AG04449 (cell line): ENCODE measurements around the gene EIF5B.

Experiments
- CTCF ChIA-PET: fragments of 350-600 bp; formaldehyde crosslinking; extraction: SDS; loops from one replicate; lab custom pipeline; 2021; ENCODE audit warnings: antibody characterized with exemption; lab: Yijun Ruan, JAX
- POLR2A ChIA-PET: fragments of 400-600, 350-600 bp; formaldehyde crosslinking; extraction: SDS; loops from one replicate; lab custom pipeline; 2020; ENCODE audit warnings: antibody characterized with exemption, inconsistent platforms; lab: Yijun Ruan, JAX
- DNase-seq: peaks from one replicate; pipeline ENCODE4 v3.0.0-alpha.2; 2010; ENCODE audit warnings: low read depth, low spot score
- H3K4me3 ChIP-seq: 2 replicates; pipeline ENCODE4 v1.5.1; 2011; ENCODE audit warnings: low read depth, mild to moderate bottlenecking, control low read depth, low read length
- TF ChIP-seq, protein P1 (sequence below): IDR thresholded peaks from one replicate; pipeline ENCODE4 v1.5.1; 2011; ENCODE audit warnings: mild to moderate bottlenecking, moderate library complexity, low read length, control low read depth, inconsistent platforms; ENCODE audit not compliant: insufficient read depth; ENCODE audit errors: missing control alignments

Gene EIF5B

DNA sequence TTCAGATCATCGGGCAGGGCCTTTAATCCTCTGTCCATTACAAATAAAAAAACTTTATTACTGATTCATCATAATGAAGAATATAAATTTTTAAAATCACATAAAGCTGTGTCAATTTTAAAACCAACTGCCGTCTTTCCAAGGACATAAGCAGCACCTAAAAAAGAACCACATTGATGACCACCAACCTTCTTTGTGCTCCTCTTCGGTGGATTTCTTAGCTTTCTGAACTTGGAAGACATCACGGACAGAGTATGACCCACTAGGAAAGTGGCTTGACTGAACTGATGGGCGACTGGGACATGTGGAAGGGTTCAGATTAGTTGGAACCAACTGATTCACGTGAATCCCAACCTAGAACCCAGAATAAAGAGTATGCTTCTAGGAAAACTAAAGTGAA, 68.9 kb downstream of the EIF5B start:
- POLR2A ChIA-PET: no interaction called here
- no peak overlapping the region for H3K4me3 ChIP-seq
- DNase-seq: no peak
- CTCF ChIA-PET: no interaction called here
- TF ChIP-seq, protein P1, sequence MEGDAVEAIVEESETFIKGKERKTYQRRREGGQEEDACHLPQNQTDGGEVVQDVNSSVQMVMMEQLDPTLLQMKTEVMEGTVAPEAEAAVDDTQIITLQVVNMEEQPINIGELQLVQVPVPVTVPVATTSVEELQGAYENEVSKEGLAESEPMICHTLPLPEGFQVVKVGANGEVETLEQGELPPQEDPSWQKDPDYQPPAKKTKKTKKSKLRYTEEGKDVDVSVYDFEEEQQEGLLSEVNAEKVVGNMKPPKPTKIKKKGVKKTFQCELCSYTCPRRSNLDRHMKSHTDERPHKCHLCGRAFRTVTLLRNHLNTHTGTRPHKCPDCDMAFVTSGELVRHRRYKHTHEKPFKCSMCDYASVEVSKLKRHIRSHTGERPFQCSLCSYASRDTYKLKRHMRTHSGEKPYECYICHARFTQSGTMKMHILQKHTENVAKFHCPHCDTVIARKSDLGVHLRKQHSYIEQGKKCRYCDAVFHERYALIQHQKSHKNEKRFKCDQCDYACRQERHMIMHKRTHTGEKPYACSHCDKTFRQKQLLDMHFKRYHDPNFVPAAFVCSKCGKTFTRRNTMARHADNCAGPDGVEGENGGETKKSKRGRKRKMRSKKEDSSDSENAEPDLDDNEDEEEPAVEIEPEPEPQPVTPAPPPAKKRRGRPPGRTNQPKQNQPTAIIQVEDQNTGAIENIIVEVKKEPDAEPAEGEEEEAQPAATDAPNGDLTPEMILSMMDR: no peak

- ChIA-PET POLR2A (interaction anchor here (0.6 kb wide), 1 partner anchor 80 kb away, joined by 3 read pairs; the partner anchor contains the start of gene REV1), CTCF (interaction anchor here (0.5 kb wide), 1 partner anchor 28 kb away, joined by 3 read pairs; no protein-coding TSS in a partner anchor)
- no peak overlapping the region for H3K4me3 ChIP-seq
- DNase-seq: no peak
- TF ChIP-seq, protein P1: no peak
Measured at GRCh38 chr2:99410276-99410675, 73.1 kb downstream of the EIF5B start.

- ChIA-PET POLR2A (no interaction called here), CTCF (no interaction called here)
- H3K4me3 ChIP-seq: no peak overlapping the region
- TF ChIP-seq, protein P1: no peak
- no peak for DNase-seq
Measured at GRCh38 chr2:99414566-99414965, 77.4 kb downstream of the EIF5B start.

DNA sequence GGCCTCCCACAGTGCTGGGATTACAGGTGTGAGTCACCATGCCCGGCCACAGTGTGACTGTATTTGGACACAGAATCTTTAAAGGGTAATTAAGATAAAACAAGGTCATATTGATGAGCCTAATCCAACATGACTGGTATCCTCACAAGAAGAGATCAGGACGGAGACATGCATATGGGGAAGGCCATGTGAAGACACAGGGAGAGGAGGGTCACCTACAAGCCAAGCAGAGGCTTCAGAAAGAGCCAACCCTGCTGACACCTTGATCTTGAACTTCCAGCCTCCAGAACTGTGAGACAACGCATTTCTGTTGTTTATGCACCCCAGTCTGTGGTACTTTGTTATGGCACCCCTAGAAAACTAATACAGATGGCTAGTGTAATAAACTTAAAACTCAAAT, 80.2 kb downstream of the EIF5B start:
- no peak overlapping the region for H3K4me3 ChIP-seq
- CTCF ChIA-PET: interaction anchor here (1.4 kb wide), 1 partner anchor 9 kb away, joined by 6 read pairs; no protein-coding TSS in a partner anchor
- TF ChIP-seq, protein P1: no peak
- DNase-seq: no peak
- POLR2A ChIA-PET: no interaction called here

DNA sequence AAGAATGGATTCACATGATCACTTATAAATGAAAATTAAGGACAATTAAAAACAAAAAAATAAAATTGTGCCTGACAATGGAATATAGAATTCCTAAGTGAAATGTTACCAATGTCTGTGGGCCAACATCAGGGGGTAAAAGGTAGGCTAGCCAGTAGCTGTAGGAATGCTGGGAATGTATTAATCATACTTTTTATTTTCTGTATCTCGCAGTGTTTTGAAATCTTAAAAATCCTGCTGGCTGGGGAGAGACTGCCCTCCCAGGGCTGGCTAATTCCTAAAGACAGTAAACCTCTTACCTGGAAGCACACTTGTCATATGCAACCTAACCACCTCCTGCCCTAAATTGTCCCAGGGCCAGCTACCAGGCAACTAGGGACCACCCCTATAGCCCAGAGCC, 82.8 kb downstream of the EIF5B start:
- CTCF ChIA-PET: interaction anchor here (1.0 kb wide), 1 partner anchor 18 kb away, joined by 3 read pairs; no protein-coding TSS in a partner anchor

GRCh38 chr2:99420751-99421299, 83.6 kb downstream of the EIF5B start:
- ChIA-PET POLR2A (interaction anchor here (0.6 kb wide), 2 partner anchors 34 to 239 kb away, joined by 3 to 4 read pairs; no protein-coding TSS in a partner anchor), CTCF (interaction anchor here (0.7 to 1.1 kb wide), 5 partner anchors 17 to 84 kb away, joined by 3 to 4 read pairs (median 3); partner anchors contain the start of gene EIF5B)
- H3K4me3 ChIP-seq: no peak overlapping the region
- DNase-seq: no peak
- TF ChIP-seq, protein P1: no peak

More for the DNA sequence above, 82.8 kb downstream of the EIF5B start:
- no peak overlapping the region for H3K4me3 ChIP-seq
- POLR2A ChIA-PET: no interaction called here
- TF ChIP-seq, protein P1: no peak
- DNase-seq: no peak
